Fibroblast of the conjunctiva (primary cell): ENCODE measurements around the gene GLMN.
A peak's percentile ranks its signal among the peaks of the same experiment; 100 is the strongest.

Source experiments
- DNase-seq: peaks from one replicate; pipeline ENCODE4 v3.0.0-alpha.2; 2010; ENCODE audit warnings: low read depth

GLMN gene

GRCh38 chr1:92298573-92299476 is at the start of gene GLMN, which contains the start of gene RPAP2:
GLMN (minus strand) TSS chr1:92298987; CDS start chr1:92297999, 988 bp downstream.
RPAP2 (plus strand) TSS chr1:92299059; CDS start chr1:92299074, 15 bp downstream.
- DNase-seq = peak; percentile 74

- DNase-seq = no peak
Observed at GRCh38 chr1:92346866-92347640, 48.3 kb upstream of the GLMN start.

- DNase-seq = peak; percentile 14
Observed at GRCh38 chr1:92343061-92343460, 44.3 kb upstream of the GLMN start.

- DNase-seq = no peak
Observed at GRCh38 chr1:92342401-92342800, 43.6 kb upstream of the GLMN start.

- no peak for DNase-seq
Observed at GRCh38 chr1:92340154-92340553, 41.4 kb upstream of the GLMN start.

- no peak for DNase-seq
Observed at GRCh38 chr1:92333668-92334067, 34.9 kb upstream of the GLMN start.

GRCh38 chr1:92329347-92330129 is 30.8 kb upstream of the GLMN start:
- peak; percentile 29 for DNase-seq

- DNase-seq = no peak
Observed at GRCh38 chr1:92327794-92328193, 29.0 kb upstream of the GLMN start.

GRCh38 chr1:92326681-92327080 is 27.9 kb upstream of the GLMN start:
- DNase-seq = no peak

GRCh38 chr1:92324784-92325183 is 26.0 kb upstream of the GLMN start:
- no peak for DNase-seq

GRCh38 chr1:92323473-92324453 is 25.0 kb upstream of the GLMN start:
- no peak for DNase-seq

- no peak for DNase-seq
Observed at GRCh38 chr1:92317836-92318493, 19.2 kb upstream of the GLMN start.

- no peak for DNase-seq
Observed at GRCh38 chr1:92315766-92316599, 17.2 kb upstream of the GLMN start.

- DNase-seq = no peak
Observed at GRCh38 chr1:92314024-92314423, 15.2 kb upstream of the GLMN start.

- DNase-seq = no peak
Observed at GRCh38 chr1:92310185-92310597, 11.4 kb upstream of the GLMN start.

- no peak for DNase-seq
Observed at GRCh38 chr1:92307980-92308379, 9.2 kb upstream of the GLMN start.

- no peak for DNase-seq
Observed at GRCh38 chr1:92306020-92306419, 7.2 kb upstream of the GLMN start.

GRCh38 chr1:92301021-92301420 is 2.2 kb upstream of the GLMN start:
- DNase-seq = no peak

- DNase-seq = no peak
Observed at GRCh38 chr1:92299477-92300150, 827 bp upstream of the GLMN start.
